ENCODE measurements around the gene JAKMIP2.
"Not testable (repeated sequence)": the region's sequence is repeated elsewhere in the genome, so short reads cannot be mapped to it uniquely, and the experiment has no call there.

Gene JAKMIP2

GRCh38 chr5:147601652-147602051 lies 180.9 kb downstream of the JAKMIP2 start:
- DNase-seq (ENCODE audit: low read depth) = no peak

- DNase-seq (ENCODE audit: low read depth) = no peak
Observed at GRCh38 chr5:147591120-147591519, 191.4 kb downstream of the JAKMIP2 start.

GRCh38 chr5:147590096-147590495 lies 192.4 kb downstream of the JAKMIP2 start:
- no peak for DNase-seq (ENCODE audit: low read depth)

GRCh38 chr5:147586832-147587231 lies 195.7 kb downstream of the JAKMIP2 start:
- DNase-seq (ENCODE audit: low read depth) = no peak

GRCh38 chr5:147586221-147586620 lies 196.3 kb downstream of the JAKMIP2 start:
- DNase-seq (ENCODE audit: low read depth) = no peak

- DNase-seq (ENCODE audit: low read depth) = not testable (repeated sequence)
Observed at GRCh38 chr5:147582272-147582671, 200.3 kb downstream of the JAKMIP2 start.

- not testable (repeated sequence) for DNase-seq (ENCODE audit: low read depth)
Observed at GRCh38 chr5:147580418-147580817, 202.1 kb downstream of the JAKMIP2 start.

GRCh38 chr5:147578228-147579024 lies 204.1 kb downstream of the JAKMIP2 start:
- no peak for DNase-seq (ENCODE audit: low read depth)

- no peak for DNase-seq (ENCODE audit: low read depth)
Observed at GRCh38 chr5:147576646-147577535, 205.6 kb downstream of the JAKMIP2 start.

GRCh38 chr5:147575598-147575997 lies 206.9 kb downstream of the JAKMIP2 start:
- no peak for DNase-seq (ENCODE audit: low read depth)

GRCh38 chr5:147573211-147573610 lies 209.3 kb downstream of the JAKMIP2 start:
- DNase-seq (ENCODE audit: low read depth) = no peak

GRCh38 chr5:147568710-147569406 lies 213.7 kb downstream of the JAKMIP2 start:
- DNase-seq (ENCODE audit: low read depth) = no peak

- DNase-seq (ENCODE audit: low read depth) = no peak
Observed at GRCh38 chr5:147567917-147568598, 214.5 kb downstream of the JAKMIP2 start.

GRCh38 chr5:147565524-147565923 lies 217.0 kb downstream of the JAKMIP2 start:
- DNase-seq (ENCODE audit: low read depth) = no peak

GRCh38 chr5:147564124-147564486 lies 218.4 kb downstream of the JAKMIP2 start:
- no peak for DNase-seq (ENCODE audit: low read depth)

- no peak for DNase-seq (ENCODE audit: low read depth)
Observed at GRCh38 chr5:147563466-147564123, 218.9 kb downstream of the JAKMIP2 start.

- DNase-seq (ENCODE audit: low read depth) = no peak
Observed at GRCh38 chr5:147561435-147561834, 221.1 kb downstream of the JAKMIP2 start.

- DNase-seq (ENCODE audit: low read depth) = no peak
Observed at GRCh38 chr5:147560718-147561331, 221.7 kb downstream of the JAKMIP2 start.

GRCh38 chr5:147559749-147560148 lies 222.8 kb downstream of the JAKMIP2 start:
- DNase-seq (ENCODE audit: low read depth) = no peak

- no peak for DNase-seq (ENCODE audit: low read depth)
Observed at GRCh38 chr5:147558826-147559225, 223.7 kb downstream of the JAKMIP2 start.
